GM18498 (cell line): ENCODE data around the gene SPP1.

ENCODE experiments used
- ATAC-seq: cut with Tn5 transposase; IDR thresholded peaks from one replicate; pipeline ENCODE4 v1.9.1; 2021; ENCODE audit warnings: mild to moderate bottlenecking, moderate library complexity; ENCODE audit not compliant: unreplicated experiment

SPP1 gene

DNA sequence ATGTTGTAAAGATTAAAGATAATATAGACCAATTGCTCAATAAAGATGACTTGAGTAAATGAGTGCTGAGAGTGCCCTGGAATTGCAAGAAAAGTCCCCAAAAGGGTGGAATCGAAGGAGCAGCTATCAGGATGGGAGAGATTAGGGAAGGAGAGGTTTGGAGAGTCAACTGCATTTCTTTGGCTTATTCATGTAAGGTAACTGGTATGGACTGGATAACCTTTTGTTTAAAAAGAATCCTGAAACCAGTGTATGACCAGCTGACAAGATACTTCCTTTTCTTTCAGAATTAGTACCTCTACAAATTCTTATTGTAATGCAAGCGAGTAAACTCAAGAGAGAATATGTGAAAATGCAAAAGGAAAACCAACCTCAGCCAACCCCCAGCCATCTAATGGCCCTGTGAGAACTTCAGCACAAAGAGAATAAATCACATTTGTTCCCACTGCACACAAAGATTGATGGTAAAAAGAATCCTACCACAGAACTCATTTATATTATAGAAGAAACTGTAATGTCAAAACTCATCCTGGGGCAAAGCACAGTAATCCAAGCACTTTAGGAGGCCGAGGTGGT, 24.5 kb upstream of the SPP1 start:
- ATAC-seq: no peak

DNA sequence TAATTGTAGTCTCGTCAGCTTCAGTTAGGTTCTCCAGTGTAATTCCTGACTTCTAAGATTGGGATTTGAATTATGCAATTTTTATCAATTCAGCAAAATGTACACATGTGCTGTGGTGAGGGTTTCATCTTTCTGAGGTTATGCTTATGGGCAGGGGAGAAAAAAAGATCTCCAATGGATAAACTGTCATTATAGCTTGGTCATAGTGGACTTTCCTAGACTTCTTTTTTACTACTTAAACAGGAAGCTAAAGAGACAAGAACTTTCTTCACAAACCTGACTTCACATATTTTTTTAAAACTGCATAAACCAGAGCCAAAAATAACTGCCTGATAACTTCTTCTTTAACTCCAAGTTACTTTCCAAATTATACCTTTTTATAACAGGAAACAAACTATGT, 21.7 kb upstream of the SPP1 start:
- no peak for ATAC-seq

DNA sequence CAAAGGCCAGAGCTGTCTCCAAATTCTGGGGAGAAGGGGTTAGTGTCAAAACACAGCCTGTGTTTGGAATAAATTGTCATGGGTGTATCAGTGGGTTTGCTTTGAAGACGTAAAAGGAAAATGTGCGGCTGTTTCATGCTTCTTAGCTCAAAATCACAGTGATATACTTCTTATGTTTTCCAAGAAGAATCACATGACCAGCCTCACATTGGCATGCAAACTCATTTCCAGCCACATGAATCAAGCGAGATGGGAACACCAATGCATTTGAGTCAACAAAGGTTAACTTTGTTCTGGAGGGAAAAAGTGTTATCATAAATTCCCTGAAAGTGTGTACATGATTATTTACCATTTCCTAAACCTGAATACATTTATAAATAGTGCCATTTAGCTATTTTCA, 19.0 kb upstream of the SPP1 start:
- no peak for ATAC-seq

DNA sequence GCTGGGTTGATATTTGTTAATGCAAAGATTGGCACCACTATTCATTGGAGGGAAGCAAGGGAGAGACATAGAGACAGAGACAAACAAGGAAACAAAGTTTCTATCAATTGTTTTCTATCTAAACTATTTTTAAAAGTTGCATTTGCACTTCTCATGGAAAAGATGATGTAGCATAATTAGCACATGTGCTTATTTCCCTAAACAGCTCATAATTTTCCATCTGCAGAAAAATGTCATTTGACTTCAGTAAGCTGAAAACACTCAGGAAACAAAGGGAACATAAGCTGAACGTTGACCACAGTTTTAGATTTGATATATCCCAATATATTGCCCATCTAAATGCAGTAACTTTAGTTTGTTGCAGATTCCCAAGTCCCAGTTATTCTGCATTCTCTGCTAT, 18.5 kb upstream of the SPP1 start:
- ATAC-seq: no peak

DNA sequence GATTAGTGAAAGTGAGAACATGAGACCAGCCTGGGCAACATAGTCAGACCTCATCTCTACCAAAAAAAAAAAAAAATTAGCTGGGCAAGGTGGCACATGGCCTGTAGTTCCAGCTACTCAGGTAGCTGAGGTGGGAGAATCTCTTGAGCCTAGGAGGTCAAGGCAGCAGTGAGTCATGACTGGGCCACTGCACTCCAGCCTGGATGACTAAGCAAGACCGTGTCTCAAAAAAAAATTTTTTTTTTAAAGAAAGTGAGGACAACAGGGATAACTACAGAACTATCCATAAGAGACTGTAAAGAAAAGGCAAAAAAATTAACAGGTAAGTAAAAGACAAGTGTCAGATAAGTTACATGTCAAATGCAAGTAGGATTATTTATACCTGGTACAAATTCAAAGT, 13.5 kb upstream of the SPP1 start:
- ATAC-seq: no peak

DNA sequence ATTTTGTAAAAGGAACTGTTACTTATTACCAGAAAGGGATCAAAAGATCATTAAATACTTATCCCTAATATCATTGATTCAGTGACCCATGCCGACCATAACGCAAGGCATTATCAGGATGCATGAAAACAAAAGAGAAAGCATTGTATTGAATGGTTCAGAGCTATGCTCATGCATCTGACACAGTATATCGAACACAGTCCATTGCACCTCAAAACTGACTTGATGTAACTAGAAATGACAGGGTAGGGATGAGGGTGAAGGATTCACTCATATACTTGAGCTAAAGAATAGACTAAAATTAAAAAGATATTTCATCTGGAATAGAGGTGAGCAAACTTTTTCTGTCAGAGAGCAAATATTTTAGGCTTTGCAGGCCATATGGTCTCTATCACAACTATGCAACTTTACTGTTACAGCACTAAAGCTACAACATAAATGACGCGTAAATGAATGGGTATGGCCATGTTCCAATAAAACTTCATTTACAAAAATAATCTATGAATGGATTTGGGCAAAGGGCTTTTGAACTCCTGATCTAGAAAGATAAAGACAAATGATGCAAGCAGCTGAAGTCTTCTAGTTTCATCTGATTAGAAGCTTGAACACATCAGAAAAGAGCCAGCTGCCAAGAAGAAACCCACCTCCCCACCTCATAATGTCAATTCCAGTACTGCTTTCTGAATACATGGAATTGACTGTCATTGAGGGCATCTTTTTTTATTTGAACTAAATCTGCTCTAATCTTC, 12.9 kb upstream of the SPP1 start:
- no peak for ATAC-seq

DNA sequence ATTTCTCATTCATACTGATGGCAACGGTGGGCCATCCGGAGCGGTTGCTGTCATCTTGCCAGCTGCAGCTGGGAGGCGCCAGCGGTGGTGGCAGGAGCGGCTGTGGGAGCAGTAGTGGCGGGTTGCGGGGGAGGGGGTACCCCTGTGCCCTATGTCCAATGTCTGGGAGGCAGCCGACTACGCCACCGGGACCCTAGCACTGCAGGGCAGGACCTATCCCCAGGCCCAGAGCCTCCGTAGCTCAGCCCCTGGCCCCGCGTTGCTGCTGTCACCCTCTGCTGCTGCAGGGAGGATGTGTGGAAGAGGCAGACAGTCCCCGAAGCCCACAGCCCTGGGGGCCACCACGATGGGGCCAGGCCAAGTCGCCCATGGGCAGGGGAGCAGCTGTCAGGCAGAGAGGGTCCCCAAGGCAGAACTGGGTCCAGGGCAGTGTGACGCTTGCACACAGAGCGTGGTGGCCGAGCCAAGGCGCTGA, 10.0 kb upstream of the SPP1 start:
- ATAC-seq: no peak

DNA sequence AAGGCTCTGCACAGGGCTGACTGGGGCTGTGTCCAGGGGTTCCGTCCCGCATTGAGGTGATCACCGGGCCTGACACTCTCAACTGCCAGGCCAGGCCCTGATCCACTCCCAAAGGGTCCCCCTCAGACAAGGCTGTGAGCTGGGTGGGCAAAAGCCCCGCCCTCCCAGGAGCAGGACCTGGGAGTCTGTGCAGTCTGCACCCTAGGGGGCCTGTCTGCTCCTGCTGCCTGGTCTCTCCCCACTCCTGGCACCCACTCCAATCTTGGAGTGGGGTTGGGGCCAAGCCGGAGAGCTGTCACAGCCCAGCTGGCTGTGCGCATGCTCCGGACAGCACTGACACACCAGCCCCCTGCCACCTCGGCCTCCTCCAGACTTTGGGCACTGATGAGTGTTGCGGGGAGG, 9.4 kb upstream of the SPP1 start:
- no peak for ATAC-seq

DNA sequence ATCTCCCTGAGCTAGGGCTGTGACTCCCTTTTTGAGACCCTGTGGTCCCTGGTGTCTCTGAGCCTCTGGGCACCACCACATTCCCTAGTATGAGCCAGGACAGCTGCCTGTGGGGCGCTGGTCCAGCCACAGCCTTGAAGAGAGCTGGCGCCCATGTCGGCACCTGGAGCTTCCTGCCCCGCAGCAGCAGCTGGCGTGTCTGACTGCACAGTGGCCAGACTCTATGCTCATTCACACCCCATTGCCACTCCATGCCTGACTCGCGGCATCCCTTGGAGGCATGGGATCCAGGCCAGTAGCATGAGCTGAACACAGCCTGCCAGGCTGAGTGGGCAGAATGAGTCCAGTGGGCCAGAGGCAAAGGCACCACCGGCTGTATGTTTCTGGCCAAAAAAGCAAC, 8.3 kb upstream of the SPP1 start:
- no peak for ATAC-seq

DNA sequence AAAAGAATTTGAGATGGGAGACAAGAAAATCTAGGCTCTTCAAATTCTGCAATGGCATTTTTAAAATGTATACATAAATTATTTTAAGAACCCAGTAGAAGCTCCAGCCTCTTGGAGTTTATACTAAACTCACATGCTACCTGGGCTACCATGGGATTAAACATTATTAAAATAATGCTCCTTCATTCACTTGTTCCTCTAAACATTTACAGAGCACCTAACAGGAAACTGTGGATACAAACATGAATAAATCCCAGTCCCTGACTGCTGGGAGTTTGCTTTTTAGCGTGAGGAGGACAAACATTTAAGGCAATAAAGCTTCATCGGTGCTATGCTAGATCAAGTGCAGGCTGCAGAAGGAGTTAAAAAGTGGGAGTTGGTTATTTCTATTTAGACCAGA, 5.4 kb upstream of the SPP1 start:
- no peak for ATAC-seq

DNA sequence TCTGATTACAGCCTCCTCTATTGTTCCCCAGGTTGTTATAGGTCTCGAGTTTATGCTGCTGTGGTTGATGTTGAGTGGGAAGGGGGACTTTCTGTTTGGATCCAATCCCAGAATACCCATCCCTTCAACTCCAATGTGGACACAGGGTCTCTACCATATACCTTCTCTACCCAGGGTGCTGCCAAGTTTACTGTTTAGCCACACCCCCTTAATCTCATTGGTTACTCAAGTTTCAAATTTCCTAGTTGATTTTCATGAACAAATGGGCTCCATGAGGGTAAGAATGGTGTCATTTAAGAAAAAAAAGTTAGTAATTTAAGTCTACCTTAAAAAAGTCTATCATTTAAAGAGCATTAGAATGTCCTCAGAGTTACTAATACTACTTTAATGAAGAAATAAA, 3.6 kb upstream of the SPP1 start:
- no peak for ATAC-seq

DNA sequence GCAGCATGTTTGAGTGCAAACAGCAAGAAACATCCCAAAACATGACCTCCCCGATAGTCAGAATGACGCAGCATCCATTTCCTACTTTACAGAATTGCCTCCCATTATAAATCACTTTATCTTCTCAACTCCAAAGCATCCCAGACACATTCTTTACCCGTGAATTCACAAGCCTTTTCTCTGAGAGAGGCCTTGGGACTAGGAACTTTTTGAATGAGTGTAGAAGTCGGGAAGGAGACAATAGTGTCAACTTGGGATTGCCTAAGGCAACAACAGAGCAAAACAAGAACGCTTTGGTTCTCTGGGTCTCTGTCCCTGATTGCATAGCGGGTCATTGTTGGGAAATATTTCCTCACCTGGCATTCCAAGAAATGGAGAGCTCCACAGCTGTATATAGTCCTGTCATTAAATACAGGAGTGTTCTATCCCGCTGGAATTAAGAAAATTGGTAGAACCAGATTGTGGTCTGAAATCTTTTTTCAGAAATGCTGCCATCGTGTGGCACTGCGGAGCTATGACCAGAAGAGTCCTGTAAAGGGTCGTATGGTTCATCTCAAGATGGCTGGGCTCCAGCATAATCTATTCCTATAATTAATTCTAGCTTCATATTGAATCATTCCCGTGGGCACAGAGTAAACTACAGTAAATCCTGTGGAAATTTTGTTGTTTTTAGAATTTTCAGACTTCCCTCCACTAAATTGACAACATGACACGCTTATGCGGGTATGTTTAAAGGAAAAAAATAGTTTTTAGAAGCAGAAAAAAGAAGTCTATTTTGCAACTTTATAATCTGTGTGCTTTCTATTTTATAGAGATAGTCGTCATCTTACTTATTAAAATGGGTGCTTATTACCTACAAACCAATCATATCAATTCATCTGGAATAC, 2.0 kb upstream of the SPP1 start:
- ATAC-seq: peak; percentile 87

DNA sequence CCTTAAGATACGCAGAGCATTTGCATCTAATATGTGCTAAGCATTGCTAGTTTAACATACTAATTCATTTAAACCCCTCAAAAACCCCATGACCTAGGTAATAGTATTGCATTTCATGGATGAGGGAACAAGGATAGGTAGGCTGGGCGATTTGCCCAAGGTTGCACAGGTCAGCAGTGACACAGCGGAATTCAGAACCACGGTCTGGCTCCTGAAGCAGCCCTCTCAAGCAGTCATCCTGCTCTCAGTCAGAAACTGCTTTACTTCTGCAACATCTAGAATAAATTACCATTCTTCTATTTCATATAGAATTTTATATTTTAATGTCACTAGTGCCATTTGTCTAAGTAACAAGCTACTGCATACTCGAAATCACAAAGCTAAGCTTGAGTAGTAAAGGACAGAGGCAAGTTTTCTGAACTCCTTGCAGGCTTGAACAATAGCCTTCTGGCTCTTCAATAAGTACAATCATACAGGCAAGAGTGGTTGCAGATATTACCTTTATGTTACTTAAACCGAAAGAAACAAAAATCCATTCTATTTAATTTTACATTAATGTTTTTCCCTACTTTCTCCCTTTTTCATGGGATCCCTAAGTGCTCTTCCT, 555 bp upstream of the SPP1 start:
- ATAC-seq: no peak

DNA sequence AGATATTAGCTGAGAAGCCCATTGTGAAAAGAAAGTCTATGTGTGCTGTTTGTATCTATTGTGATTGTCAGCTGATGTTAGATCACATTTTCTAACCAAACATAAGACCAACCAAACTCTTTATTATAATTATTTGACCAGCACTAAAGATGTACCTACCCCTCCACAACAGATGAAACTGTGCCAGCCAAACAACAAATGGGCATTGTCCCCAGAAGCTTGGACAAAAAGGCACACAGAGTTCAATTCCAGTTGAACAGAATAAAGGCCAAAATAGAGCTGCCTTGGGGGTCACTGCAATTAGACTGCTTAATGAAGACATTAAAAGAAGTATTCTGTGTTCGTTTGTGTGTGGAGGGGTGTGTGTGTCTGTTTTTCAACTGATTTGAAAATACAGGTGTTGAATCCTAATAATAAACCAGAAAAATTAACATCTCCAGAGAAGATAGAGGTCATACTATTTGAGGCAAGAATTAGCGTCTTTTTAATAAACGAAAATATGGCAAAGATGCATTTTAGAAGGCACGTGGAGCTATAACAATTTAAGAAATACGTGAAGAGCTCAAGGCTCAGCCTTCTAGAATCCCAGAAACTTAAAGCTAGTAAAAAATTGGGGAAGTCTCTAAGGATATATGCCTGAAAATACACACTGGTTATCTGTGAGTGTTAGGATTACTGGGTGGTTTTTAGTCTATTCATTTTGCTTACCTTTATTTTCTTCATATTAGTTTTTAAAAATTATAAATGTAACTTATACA, 2.2 kb downstream of the SPP1 start:
- no peak for ATAC-seq

DNA sequence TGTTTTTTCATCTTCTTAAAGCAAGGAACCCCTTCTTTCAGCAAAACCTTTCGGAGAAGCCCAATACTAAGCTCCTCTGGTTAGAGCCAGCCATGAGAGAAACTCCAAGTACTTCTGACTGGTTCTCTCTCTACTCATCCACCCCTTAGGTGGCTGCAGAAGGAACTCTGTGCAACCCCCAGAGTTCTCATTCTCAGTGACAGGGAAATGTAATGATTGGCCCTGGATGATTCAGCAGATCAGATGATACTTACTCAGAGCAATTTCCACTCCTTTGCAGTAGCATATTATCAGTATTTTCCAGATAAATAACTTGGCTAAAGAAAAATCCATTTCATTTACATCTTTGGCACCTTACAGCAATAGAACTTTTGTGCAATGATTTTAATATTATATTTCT, 3.2 kb downstream of the SPP1 start:
- no peak for ATAC-seq

DNA sequence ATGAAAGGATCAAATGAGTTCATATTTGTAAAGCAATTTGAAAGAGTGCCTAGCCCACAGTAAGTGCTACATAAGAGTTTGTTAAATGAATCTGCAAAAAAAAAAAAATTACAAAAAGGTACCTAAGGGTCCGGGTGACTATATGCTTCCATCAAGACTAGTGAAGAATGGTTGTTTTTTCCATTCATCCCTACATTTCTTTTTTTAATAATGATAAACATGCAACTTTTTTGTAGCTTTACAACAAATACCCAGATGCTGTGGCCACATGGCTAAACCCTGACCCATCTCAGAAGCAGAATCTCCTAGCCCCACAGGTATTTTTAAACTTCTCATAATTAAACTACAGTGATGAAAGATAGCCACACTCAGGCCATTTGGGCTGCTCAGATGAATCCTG, 4.3 kb downstream of the SPP1 start:
- ATAC-seq: no peak

DNA sequence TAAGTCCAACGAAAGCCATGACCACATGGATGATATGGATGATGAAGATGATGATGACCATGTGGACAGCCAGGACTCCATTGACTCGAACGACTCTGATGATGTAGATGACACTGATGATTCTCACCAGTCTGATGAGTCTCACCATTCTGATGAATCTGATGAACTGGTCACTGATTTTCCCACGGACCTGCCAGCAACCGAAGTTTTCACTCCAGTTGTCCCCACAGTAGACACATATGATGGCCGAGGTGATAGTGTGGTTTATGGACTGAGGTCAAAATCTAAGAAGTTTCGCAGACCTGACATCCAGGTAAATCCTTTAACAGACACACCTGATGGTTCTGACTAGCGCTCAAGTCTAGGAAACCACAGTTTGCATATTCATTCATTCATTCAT, 6.0 kb downstream of the SPP1 start:
- ATAC-seq: no peak

DNA sequence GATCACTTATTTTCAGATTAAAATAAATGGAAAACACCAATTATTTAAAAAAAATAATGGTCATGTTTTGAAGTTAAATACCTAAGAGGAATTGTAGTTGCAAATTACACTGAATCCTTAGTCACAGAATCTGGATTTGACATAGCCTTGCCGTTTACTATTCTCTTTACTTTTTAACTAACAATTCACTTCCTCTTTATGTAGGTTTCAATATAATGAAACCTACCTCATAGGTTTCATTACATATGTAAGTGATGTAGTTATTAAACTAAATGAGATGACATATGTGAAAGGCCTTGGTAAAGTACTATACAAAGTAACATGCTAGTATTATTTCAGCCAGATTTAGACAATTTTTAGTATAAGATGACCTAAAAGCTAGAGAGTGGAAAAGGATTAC, 6.5 kb downstream of the SPP1 start:
- ATAC-seq: no peak

DNA sequence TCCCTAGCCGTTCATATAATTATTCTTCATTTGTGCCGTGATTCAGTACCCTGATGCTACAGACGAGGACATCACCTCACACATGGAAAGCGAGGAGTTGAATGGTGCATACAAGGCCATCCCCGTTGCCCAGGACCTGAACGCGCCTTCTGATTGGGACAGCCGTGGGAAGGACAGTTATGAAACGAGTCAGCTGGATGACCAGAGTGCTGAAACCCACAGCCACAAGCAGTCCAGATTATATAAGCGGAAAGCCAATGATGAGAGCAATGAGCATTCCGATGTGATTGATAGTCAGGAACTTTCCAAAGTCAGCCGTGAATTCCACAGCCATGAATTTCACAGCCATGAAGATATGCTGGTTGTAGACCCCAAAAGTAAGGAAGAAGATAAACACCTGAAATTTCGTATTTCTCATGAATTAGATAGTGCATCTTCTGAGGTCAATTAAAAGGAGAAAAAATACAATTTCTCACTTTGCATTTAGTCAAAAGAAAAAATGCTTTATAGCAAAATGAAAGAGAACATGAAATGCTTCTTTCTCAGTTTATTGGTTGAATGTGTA, 7.0 kb downstream of the SPP1 start:
- no peak for ATAC-seq

DNA sequence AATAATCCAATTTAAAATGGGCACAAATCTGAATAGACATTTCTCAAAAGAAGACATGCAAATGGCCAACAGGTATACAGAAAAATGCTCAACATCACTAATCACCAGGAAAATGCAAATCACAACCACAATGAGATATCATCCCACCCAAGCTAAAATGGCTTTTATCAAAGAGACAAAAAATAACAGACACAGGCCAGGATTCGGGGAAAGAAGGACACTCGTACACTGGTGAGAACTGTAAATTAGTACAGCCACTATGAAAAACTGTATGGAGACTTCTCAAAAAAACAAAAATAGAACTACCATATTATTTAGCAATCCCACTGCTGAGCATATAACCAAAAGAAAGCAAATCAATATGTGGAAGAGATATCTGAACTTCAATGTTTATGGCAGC, 8.5 kb downstream of the SPP1 start:
- no peak for ATAC-seq
